ENCODE measurements around the gene GZF1. TPM values are rescaled to one million over a fixed set of nuclear protein-coding genes. Genes with fewer than 3 reads are reported as not detected.

Gene GZF1
- total and polyA plus RNA-seq, 4 donors = 1.6 to 11.0 (median 5.1) TPM

- Histone ChIP-seq H3K36me3 (ENCODE audit: control insufficient read depth in 4 of 4, insufficient read depth in 3 of 4, low read depth in 1 of 4, low read length in 3 of 4) (peaks cover 2 to 16% (median 5%) of the 10 kb centered on the region in 4 donors), H3K4me1 (ENCODE audit: control insufficient read depth in 4 of 4, insufficient read depth in 4 of 4, low read length in 3 of 4) (peaks cover 5 to 20% (median 13%) of the 10 kb centered on the region in 4 donors), H3K9me3 (ENCODE audit: control insufficient read depth in 4 of 4, low read length in 3 of 4) (no peaks in the 10 kb centered on the region), H3K27me3 (ENCODE audit: control insufficient read depth in 4 of 4, insufficient read depth in 4 of 4, low read length in 3 of 4) (no peaks in the 10 kb centered on the region), H3K4me3 (ENCODE audit: low read depth in 1 of 3, low read length in 3 of 3) (peak within 1 kb of the TSS; percentile 87 to 95 (median 92)), H3K9ac (ENCODE audit: low read depth in 1 of 2, low read length in 2 of 2) (peak within 1 kb of the TSS; percentile 82 to 93), H3K27ac (ENCODE audit: low read depth in 1 of 2, low read length in 2 of 2) (peak within 1 kb of the TSS; percentile 94 to 98)
- peak; percentile 97 for DNase-seq (ENCODE audit: low spot score)
- under 1% methylated on average over 65 of the region's 65 CpGs for WGBS
- TF ChIP-seq GABPA (IDR thresholded peaks at IDR 0.05 in 1 of 2, conservative IDR thresholded peaks at IDR 0.05 in 1 of 2) (peak; percentile 90 to 94), NR2F2 (IDR thresholded peaks at IDR 0.05) (peak; percentile 73), CTCF (IDR thresholded peaks at IDR 0.05; ENCODE audit: low read depth, low read length, missing input control) (peak; percentile 2), ZBTB33 (IDR thresholded peaks at IDR 0.05) (peak; percentile 55), HNF4G (IDR thresholded peaks at IDR 0.05) (no peak), RXRA (IDR thresholded peaks at IDR 0.05) (peak; percentile 38 to 60), FOXA2 (IDR thresholded peaks at IDR 0.05) (no peak), EGR1 (IDR thresholded peaks at IDR 0.05; ENCODE audit: low read depth in 2 of 2) (peak in 1 of 2 donors; percentile 52), ATF3 (IDR thresholded peaks at IDR 0.05) (peak; percentile 14), MAX (IDR thresholded peaks at IDR 0.05) (peak; percentile 58), YY1 (IDR thresholded peaks at IDR 0.05) (peak; percentile 84), RAD21 (IDR thresholded peaks at IDR 0.05) (peak in 1 of 2 donors; percentile 29), HNF4A (conservative IDR thresholded peaks at IDR 0.05) (peak; percentile 11 to 55), SP1 (IDR thresholded peaks at IDR 0.05) (peak; percentile 91), TAF1 (conservative IDR thresholded peaks at IDR 0.05) (peak; percentile 96), JUND (IDR thresholded peaks at IDR 0.05) (peak in 1 of 2 donors; percentile 58), REST (IDR thresholded peaks at IDR 0.05) (peak; percentile 93), FOXA1 (IDR thresholded peaks at IDR 0.05) (no peak)
These were observed 11.6 kb upstream of the GZF1 start, which contains the start of gene NXT1 for GRCh38 chr20:23350196-23350903. NXT1 (plus strand) TSS chr20:23350791; CDS start chr20:23354042, 3,251 bp downstream.

All from liver (tissue), 9 donors.